DMS114 treated with DMSO at 0.1 percent for 48 hours (cell line): ENCODE results near the gene BUD31.
A peak's percentile ranks its signal among the peaks of the same experiment; 100 is the strongest.
"Not testable (repeated sequence)": the region's sequence is repeated elsewhere in the genome, so short reads cannot be mapped to it uniquely, and the experiment has no call there.

ENCODE experiments used
- DNase-seq: peaks from one replicate; lab custom pipeline; 2025; ENCODE audit not compliant: unreplicated experiment; lab: John Stamatoyannopoulos, UW

BUD31 gene

DNA sequence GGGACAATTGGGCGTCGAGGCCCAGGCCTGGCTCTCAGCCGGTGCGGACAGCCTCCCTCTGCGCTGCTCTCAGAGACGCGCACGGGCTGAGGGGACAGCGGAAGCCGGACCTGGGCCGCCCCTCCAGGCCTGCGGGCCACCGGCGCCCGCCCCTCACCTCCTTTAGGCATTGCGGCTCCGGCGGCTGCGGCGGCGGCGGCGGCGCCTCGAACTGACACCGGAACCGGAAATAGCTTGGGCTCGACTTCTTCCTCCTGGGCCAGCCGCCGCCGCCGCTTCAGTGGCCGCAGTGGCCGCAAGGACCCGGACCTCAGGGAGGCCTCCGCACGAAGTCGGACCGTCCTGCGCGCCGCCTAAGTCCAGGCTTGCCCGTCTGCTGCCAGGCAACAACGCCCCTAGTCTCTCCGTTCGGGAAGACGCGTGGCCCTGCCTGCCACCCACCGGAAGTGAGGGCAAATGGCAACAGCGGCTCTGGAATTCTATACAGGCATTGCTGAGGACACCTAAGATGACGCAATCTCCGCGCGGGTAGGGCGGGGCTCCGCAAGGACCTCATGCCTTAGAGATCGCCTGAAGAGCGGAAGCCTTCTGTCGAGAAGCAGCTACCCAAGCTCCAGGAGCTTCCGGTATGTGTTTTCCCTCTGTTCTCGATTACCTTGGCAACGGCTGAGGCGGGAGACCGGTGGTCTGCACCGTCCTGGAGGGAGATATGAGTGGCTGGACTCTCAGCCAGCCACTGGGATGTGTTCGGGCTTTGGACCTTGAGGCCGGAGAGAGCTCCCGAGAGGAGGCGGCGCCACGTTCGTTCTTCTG lies at the start of gene BUD31, which contains the start of gene PDAP1:
BUD31 (plus strand) TSS at position 591 of the 813 bp plus-strand sequence. CDS start 2,124 bp downstream, outside the sequence.
PDAP1 (minus strand) TSS at position 219 of the 813 bp plus-strand sequence; CDS start at position 170, 49 bp downstream.
- peak; percentile 88 for DNase-seq

DNA sequence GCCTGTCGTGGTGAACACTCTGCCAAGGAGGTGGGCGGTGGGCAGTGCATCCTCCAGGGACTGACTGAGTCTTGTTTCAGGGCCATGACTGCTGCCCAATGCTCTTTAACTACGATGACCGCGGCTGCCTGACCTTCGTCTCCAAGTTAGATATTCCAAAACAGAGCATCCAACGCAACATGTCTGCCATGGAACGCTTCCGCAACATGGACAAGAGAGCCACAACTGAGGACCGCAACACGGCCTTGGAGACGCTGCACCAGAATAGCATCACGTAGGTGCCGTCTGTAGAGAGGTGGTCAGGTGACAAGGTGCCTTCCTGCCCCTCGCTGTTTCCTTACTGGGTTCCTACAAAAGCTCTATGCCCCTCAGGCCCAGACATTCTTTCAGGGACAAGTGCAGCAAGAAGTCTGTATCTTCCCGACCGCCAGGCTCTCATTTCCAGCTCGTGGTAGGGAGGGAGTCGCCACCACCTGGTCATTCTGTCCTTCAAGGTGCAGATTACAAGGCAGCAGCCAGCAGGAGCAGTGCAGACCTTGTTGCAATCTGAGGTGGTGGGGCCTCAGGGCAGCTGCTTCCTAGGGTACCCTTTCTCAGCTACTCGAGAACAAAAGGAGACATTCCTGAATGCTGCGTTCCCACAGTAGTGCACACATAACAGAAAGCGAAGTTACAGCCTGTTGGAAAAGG lies 49.2 kb upstream of the BUD31 start:
- DNase-seq, result no peak

DNA sequence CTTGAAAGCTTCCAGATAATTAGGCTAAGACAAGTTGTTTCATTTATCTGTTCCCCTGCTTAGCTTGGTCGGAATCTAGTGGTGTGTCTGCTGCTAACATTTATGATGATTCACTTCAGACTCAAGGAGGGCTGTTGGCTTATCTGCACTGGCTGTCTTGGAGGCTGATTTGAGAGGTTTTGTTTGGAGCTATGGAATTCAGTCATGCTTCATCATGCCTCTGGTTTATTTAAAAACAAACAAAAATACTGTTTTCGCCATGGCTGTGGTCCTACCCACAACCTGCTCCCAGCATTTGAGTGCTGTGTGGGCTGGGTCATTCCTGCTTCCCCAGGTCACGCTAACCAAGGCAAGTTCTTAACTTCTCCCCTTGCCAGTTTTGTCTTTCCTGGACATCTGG lies 46.0 kb upstream of the BUD31 start:
- no peak for DNase-seq

DNA sequence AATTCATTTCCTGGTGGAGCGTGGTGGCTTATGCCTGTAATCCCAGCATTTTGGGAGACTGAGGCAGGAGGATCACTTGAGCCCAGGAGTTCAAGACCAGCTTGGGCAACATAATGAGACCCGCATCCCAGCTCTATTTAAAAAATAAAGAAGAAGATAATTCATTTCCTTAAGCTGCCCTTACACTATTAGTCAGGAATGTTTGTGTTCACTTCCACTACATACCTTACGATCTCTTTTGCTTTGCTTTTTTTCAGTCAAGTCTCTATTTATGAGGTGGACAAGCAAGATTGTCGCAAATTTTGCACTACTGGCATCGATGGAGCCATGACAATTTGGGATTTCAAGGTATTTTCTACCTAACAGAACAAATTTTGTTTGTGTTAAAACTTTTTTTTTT lies 45.5 kb upstream of the BUD31 start:
- no peak for DNase-seq

DNA sequence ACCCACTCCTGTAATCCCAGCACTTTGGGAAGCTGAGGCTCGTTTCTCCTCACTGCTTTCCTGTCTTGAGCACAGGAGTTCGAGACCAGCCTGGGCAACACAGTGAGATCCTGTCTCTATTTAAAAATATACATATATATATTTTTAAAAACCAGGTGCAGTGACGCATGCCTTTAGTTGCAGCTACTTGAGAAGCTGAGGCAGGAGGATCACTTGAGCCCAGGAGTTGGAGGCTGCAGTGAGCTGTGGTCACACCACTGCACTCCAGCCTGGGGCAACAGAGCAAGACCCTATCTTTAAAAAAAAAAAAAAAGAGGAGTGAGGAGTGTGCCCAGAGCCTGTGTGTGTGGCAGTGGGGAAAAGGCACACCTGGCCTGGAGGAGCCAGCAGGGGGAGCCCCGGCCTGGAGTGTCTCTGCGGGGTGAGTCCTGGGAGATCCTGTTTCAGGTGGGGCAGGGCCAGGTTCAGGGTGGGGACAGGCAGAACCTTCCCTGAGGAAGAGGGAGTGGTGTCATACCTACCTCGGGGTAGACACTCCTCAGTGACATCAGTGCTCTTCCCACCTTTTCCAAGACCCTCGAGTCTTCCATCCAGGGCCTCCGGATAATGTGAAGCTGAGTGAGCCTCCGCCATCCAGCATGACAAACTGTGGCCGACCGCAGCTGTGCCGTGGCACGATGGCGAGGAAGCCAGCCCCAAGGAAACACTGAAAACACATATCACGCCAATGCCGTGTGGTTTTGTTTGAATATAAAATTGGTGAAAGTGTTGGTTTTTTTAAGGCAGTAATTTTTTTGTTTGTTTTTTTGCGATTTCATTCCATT lies 43.2 kb upstream of the BUD31 start:
- no peak for DNase-seq

DNA sequence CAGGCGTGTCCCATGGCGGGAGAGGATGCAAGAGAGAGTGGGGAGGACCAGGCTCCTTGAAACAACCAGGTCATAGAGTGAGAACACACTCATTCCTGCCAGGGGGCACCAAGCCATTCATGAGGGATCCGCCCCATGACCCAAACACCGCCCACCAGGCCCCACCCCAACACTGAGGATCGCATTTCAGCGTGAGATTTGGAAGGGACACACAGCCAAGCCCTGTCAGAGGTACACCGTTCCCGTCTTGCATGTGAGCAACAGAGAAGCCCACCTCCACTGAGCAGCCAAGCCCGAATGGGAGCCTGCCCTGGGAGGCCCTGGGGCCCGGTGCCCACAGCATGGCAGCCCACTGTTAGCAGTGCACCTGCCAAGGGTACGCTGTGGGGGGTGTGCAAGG lies 42.1 kb upstream of the BUD31 start:
- no peak for DNase-seq

DNA sequence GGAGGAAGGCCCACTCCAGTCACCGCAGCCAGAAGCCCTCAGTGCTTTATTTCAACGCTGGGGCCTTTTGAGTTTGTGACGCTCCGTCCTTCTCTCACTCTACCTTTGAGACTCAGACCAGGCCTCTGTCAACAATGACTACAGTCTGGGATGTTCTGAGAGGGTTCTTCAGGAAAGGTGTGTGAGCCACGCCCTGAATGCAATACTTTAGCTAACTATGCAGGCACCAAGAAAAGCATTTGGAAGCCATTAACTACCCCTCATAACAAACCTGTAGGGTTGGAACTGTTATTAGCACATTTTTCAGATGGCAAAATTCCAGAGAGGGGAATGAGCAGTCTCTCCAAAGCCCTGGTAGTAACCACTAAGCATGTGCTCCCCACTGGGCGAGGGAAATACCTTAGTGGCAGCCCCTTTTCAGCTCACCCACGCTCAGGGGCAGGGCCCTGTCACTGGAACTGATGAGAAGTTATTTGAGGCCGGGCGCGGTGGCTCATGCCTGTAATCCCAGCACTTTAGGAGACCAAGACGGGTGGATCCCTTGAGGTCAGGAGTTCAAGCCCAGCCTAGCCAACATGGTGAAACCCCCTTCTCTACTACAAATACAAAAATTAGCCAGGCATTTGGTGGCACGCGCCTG lies 39.9 kb upstream of the BUD31 start:
- no peak for DNase-seq

DNA sequence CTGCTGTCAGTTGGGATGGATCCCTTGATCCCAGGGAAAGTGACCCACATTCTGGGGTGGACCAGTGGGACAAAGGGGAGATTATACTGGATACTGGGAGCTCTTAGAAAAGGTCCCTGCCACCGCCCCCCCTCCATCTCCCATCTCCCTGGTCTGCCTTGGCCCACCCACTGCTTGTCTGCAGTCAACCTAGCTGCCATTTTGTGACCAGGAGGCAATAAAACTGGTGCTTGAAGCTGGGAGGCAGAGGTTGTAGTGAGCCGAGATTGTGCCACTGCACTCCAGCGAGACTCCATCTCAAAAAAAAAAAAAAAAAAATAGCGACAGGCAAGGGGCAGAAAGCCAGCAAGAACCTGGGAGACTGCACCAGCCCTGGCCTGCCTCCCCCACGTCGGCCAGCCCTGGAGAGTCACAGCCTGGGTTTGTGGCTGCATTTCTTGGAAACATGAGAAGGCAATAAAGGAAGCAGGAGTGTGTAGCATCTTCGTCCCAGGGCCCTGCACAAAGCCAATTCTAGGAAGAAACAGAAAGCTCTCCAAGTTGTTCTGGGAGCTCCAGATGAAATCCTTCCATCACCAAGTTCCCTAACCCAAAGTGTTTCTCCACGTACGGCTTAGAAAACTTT lies 38.9 kb upstream of the BUD31 start:
- no peak for DNase-seq

DNA sequence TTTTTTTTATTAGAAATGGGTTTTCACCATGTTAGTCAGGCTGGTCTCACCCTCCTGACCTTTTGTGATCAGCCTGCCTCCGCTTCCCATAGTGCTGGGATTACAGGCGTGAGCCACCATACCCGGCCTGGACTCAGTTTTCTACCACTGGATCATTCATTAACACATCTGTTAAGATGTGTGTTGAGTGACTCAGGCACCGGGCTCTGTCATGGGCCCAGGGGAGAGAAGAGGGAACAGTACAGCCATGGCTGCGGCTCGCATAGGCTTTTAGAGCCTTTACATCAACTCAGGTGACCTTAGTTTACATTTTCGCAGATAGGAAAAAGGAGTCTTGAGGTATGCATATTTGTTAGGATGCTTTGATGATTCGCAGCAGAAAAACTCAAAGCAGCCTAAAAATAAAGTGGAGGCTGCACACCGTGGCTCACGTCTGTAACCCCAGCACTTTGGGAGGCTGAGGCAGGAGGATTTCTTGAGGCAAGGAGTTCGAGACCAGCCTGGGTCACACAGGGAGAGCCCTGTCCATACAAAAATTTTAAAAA lies 37.3 kb upstream of the BUD31 start:
- DNase-seq, result no peak

DNA sequence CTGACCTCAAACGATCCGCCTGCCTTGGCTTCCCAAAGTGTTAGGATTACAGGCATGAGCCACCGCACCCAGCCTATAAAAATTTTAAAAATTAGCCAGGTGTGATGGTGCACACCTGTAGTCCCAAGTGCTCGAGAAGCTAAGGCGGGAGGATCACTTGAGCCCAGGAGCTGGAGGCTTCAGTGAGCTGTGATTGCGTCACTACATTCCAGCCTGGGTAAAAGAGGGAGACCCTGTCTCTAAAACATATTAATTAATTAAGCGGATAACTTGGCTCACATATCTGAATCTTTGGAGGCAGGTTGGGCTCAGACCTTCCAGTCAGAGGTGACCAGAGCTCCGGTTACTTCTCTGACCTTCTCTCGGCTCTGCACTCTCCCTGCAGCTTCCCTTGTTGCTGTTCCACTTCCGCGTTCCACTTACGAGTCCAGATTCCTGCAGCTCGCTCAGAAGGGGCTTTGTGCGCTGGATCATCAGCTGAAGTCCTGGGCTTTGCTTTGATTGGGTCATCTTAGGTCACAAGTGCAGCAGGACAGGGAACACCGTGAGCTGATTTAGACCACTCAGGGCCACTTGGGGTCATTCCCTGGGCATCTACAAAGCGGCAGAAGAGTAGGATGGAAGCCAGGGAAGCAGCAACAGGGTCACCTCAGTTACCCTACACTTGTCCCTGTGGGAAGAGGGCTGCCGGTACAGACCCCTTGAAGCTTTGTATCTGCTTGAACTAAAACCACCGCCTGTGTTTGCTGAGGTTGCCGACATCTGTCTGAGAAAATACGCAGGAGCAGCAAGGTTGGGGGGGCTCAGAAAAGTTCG lies 36.3 kb upstream of the BUD31 start:
- no peak for DNase-seq

DNA sequence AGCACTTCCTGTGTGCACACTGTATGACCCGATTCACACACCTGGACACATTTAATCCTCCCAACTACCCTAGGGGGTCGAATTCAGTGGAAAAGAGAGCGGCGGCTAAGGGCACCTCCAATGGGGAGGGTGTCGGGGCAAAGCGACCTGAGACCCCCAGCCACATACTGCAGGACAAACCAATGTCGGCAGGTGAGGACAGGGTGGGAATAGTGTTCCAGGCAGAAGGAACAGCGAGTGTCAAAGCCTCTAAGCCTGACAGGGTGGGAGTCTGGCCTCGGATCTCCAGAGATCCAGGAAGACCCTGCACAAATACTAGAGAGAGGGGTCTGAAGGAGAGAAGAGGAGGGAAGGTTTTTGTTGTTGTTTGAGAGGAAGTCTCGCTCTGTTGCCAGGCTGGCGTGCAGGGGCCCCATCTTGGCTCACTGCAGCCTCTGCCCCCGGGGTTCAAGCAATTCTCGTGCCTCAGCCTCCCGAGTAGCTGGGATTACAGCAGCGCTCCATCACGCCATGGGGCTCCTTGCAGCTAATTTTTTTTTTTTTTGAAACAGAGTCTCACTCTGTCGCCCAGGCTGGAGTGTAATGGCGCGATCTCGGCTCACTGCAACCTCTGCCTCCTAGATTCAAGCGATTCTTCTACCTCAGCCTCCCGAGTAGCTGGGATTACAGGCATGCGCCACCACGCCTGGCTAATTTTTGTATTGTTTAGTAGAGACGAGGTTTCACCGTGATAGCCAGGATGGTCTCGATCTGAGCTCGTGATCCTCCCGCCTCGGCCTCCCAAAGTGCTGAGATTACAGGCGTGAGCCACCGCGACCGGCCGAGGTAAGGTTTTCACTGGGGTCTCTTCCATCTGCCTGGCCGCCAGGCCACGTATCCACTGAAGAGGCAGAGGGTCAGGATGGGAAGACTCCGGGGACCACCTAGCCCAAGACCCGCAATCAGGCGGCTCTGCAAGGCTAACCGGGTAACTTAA lies 35.4 kb upstream of the BUD31 start:
- DNase-seq, result no peak

DNA sequence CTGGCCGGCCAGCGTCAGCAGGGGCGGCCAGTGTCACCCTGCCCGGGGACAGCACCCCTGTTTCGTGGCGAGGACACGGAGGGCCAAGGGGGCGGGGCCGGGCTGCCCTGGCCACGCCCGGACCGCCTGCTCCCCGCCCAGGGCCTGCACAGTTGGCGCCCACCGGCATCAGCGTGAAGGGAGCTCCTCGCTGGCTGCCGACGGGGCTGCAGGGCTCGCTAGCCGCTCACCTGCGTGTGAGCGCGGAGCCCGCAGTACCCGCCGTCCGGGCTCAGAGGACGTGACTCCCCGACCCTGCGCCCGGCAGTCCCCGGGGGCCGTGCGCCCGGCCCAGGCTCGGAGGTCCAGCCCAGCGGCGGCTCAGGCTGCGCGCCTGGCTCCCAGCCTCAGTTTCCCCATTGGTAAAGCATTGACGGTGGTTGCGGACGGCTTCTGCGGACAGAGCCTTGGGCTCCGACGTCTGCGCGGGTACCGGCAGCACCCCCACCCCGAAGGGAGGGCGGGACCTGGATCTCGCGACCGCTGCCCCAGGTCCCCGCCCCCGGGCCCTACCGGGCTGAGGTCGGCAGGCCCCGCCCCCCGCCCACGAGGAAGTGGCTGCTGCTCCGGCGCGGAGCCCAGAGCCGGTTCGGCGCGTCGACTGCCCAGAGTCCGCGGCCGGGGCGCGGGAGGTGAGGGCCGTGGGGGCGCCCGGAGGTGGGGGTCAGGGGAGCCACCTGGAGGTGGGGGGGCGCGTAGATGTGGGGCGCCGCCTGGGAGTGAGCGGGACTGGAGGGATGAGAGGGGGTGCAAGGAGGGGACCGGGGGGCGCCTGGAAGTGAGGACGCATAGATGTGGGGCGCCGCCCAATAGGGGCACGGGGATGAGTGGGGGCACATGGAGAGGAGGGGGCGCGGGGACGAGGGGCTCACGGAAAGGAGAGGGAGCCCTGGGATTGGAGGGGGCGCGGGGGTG lies 34.4 kb upstream of the BUD31 start, which contains the start of gene ARPC1B:
ARPC1B (plus strand) TSS at position 620 of the 954 bp plus-strand sequence. CDS start 10,985 bp downstream, outside the sequence.
- DNase-seq, result no peak

DNA sequence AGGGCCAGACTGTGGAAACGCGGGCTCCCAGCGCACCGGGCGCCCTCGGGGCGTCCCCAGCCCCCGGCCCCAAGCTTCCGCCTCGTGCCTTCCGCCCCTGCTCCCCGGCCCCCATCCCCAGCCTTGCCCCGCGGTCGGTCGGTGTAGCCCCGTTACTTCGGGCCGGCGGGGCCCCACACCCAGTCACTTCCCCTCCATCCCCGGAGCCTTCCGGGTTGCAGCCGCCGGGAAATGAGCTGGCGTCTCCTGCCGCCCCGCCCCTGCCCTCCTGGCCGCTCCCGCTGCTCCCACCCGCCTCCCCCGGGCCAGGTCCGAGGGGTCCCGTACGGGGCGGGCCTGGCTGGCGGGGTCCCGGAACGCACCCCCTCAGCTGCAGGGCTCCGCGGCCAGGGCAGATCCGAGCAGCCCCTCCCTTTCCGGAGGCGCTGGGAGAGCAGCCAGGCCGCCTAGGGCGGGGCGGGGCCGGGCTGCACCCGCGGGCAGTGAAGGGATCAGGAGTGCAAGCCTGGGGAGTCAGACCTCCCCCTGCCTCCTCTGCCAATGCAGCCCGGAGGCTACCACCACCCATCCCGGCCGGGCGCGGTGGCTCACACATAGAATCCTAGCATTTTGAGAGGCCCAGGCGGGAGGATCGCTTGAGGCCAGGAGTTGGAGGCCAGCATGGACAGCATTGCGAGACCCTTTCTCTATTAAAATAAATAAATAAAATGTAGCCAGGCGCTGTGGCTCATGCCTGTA lies 33.5 kb upstream of the BUD31 start:
- DNase-seq, result no peak

DNA sequence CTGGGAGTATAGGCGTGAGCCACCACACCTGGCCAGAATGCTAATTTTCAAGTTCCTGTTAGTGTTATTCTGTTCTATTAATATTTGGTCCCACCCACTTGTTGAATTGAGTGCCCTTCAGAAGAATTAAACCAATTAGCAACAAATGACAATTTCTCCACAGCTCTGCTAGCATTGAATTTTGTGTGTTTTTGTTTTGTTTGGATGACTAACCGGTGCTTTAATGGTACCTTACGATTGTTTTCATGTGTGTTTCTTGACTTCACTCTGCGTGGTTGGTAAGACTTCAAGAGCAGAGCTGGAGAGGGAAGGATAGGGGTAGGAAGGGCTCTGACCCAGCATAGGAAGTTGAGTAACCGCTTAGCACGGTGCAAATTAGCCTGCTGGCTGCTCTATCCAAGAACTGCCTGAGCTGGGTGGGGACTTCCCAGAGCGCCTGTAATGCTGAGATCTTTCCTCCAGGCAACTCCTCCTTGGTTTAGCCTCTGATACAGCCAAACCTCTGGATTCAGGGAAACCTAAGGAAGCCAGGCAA lies 29.7 kb upstream of the BUD31 start:
- no peak for DNase-seq

DNA sequence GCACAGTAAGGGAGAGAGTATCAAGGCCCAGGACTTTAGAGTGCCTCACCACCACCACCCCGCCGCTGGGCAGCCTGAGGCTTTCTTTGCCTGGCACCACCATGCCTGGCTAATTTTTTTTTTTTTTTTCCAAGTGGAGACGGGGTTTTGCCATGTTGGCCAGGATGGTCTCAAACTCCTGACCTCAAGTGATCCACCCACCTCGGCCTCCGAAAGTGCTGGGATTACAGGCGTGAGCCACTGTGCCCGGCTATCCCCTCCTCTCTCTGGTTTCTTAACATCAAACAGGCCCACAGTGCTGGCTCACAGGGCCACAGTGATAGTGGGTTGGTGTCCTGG lies 29.1 kb upstream of the BUD31 start:
- not testable (repeated sequence) for DNase-seq
